Measurements from ENCODE around the gene CXCL11. TPM values are rescaled to one million over a fixed set of nuclear protein-coding genes. Genes with fewer than 3 reads are reported as not detected.

Gene CXCL11
- total RNA-seq (2021) (not detected in 2 replicates), Bru-seq, nascent RNA (percentile 12 among the genes with signal in this experiment), BruChase-seq, experiment 1, labeled RNA remaining after a 2-hour chase (percentile 8 among the genes with signal in this experiment), BruChase-seq, experiment 2, labeled RNA remaining after a 6-hour chase (percentile 15 among the genes with signal in this experiment)
- long read RNA-seq, result 0 reads

DNA sequence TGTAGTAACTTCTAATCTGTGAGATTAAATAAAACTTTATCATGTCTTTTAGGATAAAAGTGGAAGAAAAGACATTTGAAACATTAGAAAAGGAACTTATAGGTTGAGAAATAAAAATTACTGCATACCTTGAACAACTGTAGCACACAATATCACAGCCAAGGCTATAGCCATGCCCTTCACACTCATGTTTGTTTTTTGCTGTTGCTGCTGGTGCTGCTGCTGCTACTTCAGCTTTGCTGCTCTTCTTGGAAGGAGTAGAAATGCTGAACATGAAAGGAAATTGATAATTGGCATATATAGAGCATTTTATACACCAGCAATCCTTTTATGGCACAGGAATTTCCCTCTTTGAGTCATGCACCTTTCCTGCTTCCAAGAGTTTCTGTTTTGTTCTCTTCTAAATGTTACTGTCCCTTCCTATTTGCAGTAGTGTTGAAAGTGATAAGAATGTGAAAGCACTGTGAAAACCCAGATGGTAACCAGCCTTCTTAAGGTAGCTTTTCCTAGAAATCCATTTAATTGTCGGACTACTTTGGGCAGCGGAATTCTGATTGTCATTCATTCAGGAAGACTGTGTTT lies at the start of gene CXCL11:
Gene CXCL11, minus strand, starts transcription at position 272 of the 582 bp plus-strand sequence. Its CDS starts 83 bp downstream, at position 189.
- Histone ChIP-seq H3K27me3 (ENCODE audit: insufficient read depth, low read depth) (no peaks in the 10 kb centered on the region), H3F3A (ENCODE audit: insufficient read depth, low read depth) (no peaks in the 10 kb centered on the region), H3K4me3 (no peak within 1 kb of the TSS), H3K4me2 (no peak within 1 kb of the TSS), H3K79me2 (ENCODE audit: low read depth) (no peaks in the 10 kb centered on the region), H4K20me1 (ENCODE audit: insufficient read depth) (no peaks in the 10 kb centered on the region), H2AFZ (no peak within 1 kb of the TSS), H3K9me3 (ENCODE audit: insufficient read depth, low read depth) (no peaks in the 10 kb centered on the region), H3K27ac (no peak within 1 kb of the TSS), H3K4me1 (replicated peaks; ENCODE audit: insufficient read depth) (no peaks in the 10 kb centered on the region), H3K36me3 (ENCODE audit: low read depth) (no peaks in the 10 kb centered on the region), H3K9me2 (ENCODE audit: insufficient read depth) (no peaks in the 10 kb centered on the region)
- ChIA-PET CTCF (no interaction called here), POLR2A (ENCODE audit: unreplicated experiment) (interaction anchor here (0.6 kb wide), 1 partner anchor 565 kb away, joined by 3 read pairs; no protein-coding TSS in a partner anchor)
- TF ChIP-seq CTCF (conservative IDR thresholded peaks at IDR 0.05) (no peak), EZH2 (IDR thresholded peaks at IDR 0.05; ENCODE audit: low read depth) (no peak)
- intact Hi-C loops (cut with micrococcal nuclease; ENCODE audit: unreplicated experiment), result no loop called here
- no TSS peak for BruUV-seq (replicated peaks)
- no peak for DNase-seq

- Histone ChIP-seq H3K27ac (no peak overlapping the region), H3K79me2 (ENCODE audit: low read depth) (no peaks in the 10 kb centered on the region), H3K36me3 (ENCODE audit: low read depth) (no peaks in the 10 kb centered on the region), H3K4me3 (no peak overlapping the region), H3K4me2 (no peak overlapping the region), H3K9me2 (ENCODE audit: insufficient read depth) (no peaks in the 10 kb centered on the region), H2AFZ (no peak overlapping the region), H3K27me3 (ENCODE audit: insufficient read depth, low read depth) (no peaks in the 10 kb centered on the region), H3F3A (ENCODE audit: insufficient read depth, low read depth) (no peaks in the 10 kb centered on the region), H3K4me1 (replicated peaks; ENCODE audit: insufficient read depth) (peaks cover 5% of the 10 kb centered on the region; the same call in 1 of the 2 replicates), H4K20me1 (ENCODE audit: insufficient read depth) (no peaks in the 10 kb centered on the region), H3K9me3 (ENCODE audit: insufficient read depth, low read depth) (no peaks in the 10 kb centered on the region)
- intact Hi-C loops (cut with micrococcal nuclease; ENCODE audit: unreplicated experiment), result no loop called here
- CTCF ChIA-PET, result no interaction called here
- BruUV-seq (replicated peaks), result no TSS peak
- TF ChIP-seq EZH2 (IDR thresholded peaks at IDR 0.05; ENCODE audit: low read depth), result no peak
- POLR2A ChIA-PET (ENCODE audit: unreplicated experiment), result interaction anchor here (0.6 kb wide), 1 partner anchor 84 kb away, joined by 3 read pairs; no protein-coding TSS in a partner anchor
- no peak for DNase-seq
These were observed 48.7 kb upstream of the CXCL11 start for GRCh38 chr4:76084542-76084941.

DNA sequence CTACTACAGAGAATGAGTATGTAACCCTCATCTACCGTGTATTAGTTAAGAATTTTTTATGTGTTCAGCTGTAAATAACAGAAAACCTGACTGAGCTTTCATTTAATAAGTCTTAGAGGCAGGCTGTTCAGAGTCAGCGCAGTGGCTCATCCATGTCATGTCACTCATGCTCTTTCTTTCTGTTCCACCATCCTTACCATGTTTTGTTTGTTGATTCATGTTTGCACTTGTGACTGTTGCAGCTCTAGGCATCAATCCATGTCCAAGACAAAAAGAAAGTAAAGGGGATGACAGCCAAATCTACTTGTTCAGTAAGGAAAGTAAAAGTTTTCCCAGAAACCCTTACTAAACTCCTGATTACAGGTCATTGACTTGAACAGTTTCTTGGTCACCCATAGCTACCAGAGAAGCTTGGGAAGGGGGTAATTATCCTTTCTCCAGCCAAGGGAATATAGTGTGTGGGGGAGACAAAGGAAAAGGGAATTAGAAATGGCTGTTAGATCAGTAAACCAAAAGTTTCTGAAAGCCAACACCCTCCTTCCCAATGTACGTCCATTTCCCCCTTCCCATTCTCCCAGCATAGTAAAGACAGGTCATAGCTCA lies 47.6 kb upstream of the CXCL11 start:
- Histone ChIP-seq H3K27me3 (ENCODE audit: insufficient read depth, low read depth) (no peaks in the 10 kb centered on the region), H3K4me2 (no peak overlapping the region), H3K4me3 (no peak overlapping the region), H3K4me1 (replicated peaks; ENCODE audit: insufficient read depth) (peaks cover 5% of the 10 kb centered on the region; the same call in 1 of the 2 replicates), H3K79me2 (ENCODE audit: low read depth) (no peaks in the 10 kb centered on the region), H3K9me2 (ENCODE audit: insufficient read depth) (no peaks in the 10 kb centered on the region), H3K27ac (no peak overlapping the region), H4K20me1 (ENCODE audit: insufficient read depth) (no peaks in the 10 kb centered on the region), H3K9me3 (ENCODE audit: insufficient read depth, low read depth) (no peaks in the 10 kb centered on the region), H2AFZ (no peak overlapping the region), H3K36me3 (ENCODE audit: low read depth) (no peaks in the 10 kb centered on the region), H3F3A (ENCODE audit: insufficient read depth, low read depth) (no peaks in the 10 kb centered on the region)
- no peak for TF ChIP-seq EZH2 (IDR thresholded peaks at IDR 0.05; ENCODE audit: low read depth)
- TF ChIP-seq CTCF (conservative IDR thresholded peaks at IDR 0.05), result no peak
- no peak for DNase-seq
- no TSS peak for BruUV-seq (replicated peaks)
- POLR2A ChIA-PET (ENCODE audit: unreplicated experiment), result interaction anchor here (0.6 kb wide), 1 partner anchor 180 kb away, joined by 3 read pairs; no protein-coding TSS in a partner anchor
- CTCF ChIA-PET, result interaction anchor here (0.6 kb wide), 1 partner anchor 291 kb away, joined by 3 read pairs; no protein-coding TSS in a partner anchor
- intact Hi-C loops (cut with micrococcal nuclease; ENCODE audit: unreplicated experiment), result no loop called here
